Measurements from ENCODE around the gene GPR146. TPM values are rescaled to one million over a fixed set of nuclear protein-coding genes. Genes with fewer than 3 reads are reported as not detected.

The GPR146 gene
- total and polyA plus RNA-seq, 9 of the 15 experiments (the other 6 are each of a cell fraction or from before 2014, with no cell fraction given): 0.22 to 3.6 (median 0.64) TPM; not detected in 2

- TF ChIP-seq VEZF1 (CRISPR knock-in tag; IDR thresholded peaks at IDR 0.05) (peak; percentile 44; the same call in 1 of the 2 replicates), GATA2 (CRISPR knock-in tag; IDR thresholded peaks at IDR 0.05) (0 out of 2 replicates have a peak, but pooled peaks have one; percentile 40), HDAC3 (IDR thresholded peaks at IDR 0.05; ENCODE audit: borderline replicate concordance, partially characterized antibody) (no peak)
Observed at GRCh38 chr7:1058821-1059199, 14.5 kb downstream of the GPR146 start (continued).

DNA sequence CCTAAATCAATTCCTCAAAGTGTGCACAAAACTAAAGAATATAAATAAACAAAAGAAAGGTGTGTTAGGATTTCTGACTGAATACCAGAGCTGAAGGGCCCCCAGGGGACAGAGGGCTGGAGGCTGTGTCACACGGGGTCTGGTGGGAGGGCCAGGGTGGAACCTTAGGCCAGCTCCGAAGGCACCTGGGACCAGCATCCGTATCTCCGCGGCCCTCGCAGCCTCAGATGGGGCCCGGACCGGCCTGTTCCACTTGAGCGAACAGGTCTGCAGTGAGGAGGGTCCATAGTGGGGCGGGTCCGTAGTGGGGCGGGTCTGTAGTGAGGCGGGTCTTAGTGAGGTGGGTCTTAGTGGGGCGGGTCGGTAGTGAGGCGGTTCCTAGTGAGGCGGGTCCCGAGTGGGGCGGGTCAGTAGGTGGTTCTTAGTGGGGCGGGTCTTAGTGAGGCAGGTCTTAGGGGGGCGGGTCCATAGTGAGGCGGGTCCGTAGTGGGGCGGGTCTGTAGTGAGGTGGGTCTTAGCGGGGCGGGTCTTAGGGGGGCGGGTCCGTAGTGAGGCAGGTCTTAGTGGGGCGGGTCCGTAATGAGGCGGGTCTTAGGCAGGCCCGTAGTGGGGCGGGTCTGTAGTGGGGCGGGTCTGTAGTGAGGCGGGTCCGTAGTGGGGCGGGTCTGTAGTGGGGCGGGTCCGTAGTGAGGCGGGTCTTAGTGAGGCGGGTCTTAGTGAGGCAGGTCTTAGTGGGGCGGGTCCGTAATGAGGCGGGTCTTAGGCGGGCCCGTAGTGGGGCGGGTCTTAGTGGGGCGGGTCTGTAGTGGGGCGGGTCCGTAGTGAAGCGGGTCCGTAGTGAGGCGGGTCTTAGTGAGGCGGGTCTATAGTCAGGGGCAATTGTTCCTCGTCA lies 15.1 kb downstream of the GPR146 start:
- FAIRE-seq (peak; percentile 78), ATAC-seq (peak; percentile 90), DNase-seq (ENCODE audit: extremely low read depth in 1 of 4, low spot score in 3 of 4) (peak; percentile 89 to 94 (median 93))
- in situ Hi-C loops (cut with MboI): loop anchor here (5.0 kb wide), 1 partner anchor 62 kb away; no protein-coding TSS in a partner anchor
- Histone ChIP-seq H3K4me3 (peak overlapping the region; percentile 14; the same call in 1 of the 2 replicates), H2AFZ (ENCODE audit: low read depth, low read length) (no peak overlapping the region), H3K9me3 (replicated peaks; ENCODE audit: control insufficient read depth, insufficient read depth, low read depth, low read length) (no peaks in the 10 kb centered on the region), H3K27me3 (ENCODE audit: control insufficient read depth in 2 of 2, insufficient read depth in 2 of 2, low read length in 2 of 2) (no peaks in the 10 kb centered on the region), H3K4me1 (replicated peaks in 1 of 2; ENCODE audit: control insufficient read depth in 2 of 2, insufficient read depth in 2 of 2, low read length in 2 of 2) (peaks cover 32 to 81% of the 10 kb centered on the region in 2 experiments), H3K27ac (ENCODE audit: extremely low read depth, low read depth, low read length) (peak overlapping the region; percentile 16; the same call in 2 of the 3 replicates), H3K9me1 (ENCODE audit: control insufficient read depth, insufficient read depth, low read length) (peaks cover 3% of the 10 kb centered on the region), H3K4me2 (ENCODE audit: insufficient read depth, low read length) (peak overlapping the region; percentile 74; the same call in 1 of the 2 replicates), H3K36me3 (ENCODE audit: control insufficient read depth, insufficient read depth, low read length) (peaks cover 6% of the 10 kb centered on the region; the same call in 1 of the 3 replicates), H4K20me1 (replicated peaks; ENCODE audit: control insufficient read depth, insufficient read depth, low read length) (0 out of 2 replicates have a peak, but pooled peaks cover 3% of the 10 kb centered on the region), H3K9ac (ENCODE audit: insufficient read depth in 1 of 2, low read depth in 2 of 2, low read length in 2 of 2) (peak overlapping the region in 1 of 2 experiments; percentile 87; a peak in 1 of 4 replicates), H3K79me2 (ENCODE audit: control insufficient read depth, insufficient read depth, low read length) (peaks cover 10% of the 10 kb centered on the region; the same call in 1 of the 3 replicates)
- no TSS peak for BruUV-seq (replicated peaks)
- POLR2A ChIA-PET: interaction anchor here (0.6 to 1.5 kb wide), 6 partner anchors 12 to 31 kb away, joined by 3 to 5 read pairs (median 3); no protein-coding TSS in a partner anchor
- CTCF ChIA-PET (ENCODE audit: low intra/inter-chr PET ratio): interaction anchor here (0.9 to 1.4 kb wide), 2 partner anchors 66 kb away, joined by 3 to 6 read pairs; no protein-coding TSS in a partner anchor
- intact Hi-C loops (cut with micrococcal nuclease): no loop called here
- 5% methylated on average over 29 of the region's 55 CpGs for WGBS (ENCODE audit: insufficient coverage, low coverage, missing lambda C conversion rate)
- no peak for TF ChIP-seq ZNF696 (CRISPR knock-in tag; conservative IDR thresholded peaks at IDR 0.05)
- TF ChIP-seq ZEB2 (IDR thresholded peaks at IDR 0.05): peak; percentile 80
- TF ChIP-seq FOXK2 (conservative IDR thresholded peaks at IDR 0.05 in 1 of 2, IDR thresholded peaks at IDR 0.05 in 1 of 2; ENCODE audit: low read depth in 2 of 2): no peak
- TF ChIP-seq SP2 (IDR thresholded peaks at IDR 0.05; ENCODE audit: extremely low read depth, low read depth, low read length, poor library complexity, severe bottlenecking): no peak
- TF ChIP-seq NELFE (IDR thresholded peaks at IDR 0.05; ENCODE audit: insufficient read depth, insufficient read length): no peak
- no peak for TF ChIP-seq HNRNPLL (IDR thresholded peaks at IDR 0.05; ENCODE audit: low read depth, low read length, poor library complexity, severe bottlenecking)
- no peak for TF ChIP-seq MTA1 (IDR thresholded peaks at IDR 0.05; ENCODE audit: borderline replicate concordance)
- no peak for TF ChIP-seq LCOR (CRISPR knock-in tag; IDR thresholded peaks at IDR 0.05)
- TF ChIP-seq BRD9 (IDR thresholded peaks at IDR 0.05; ENCODE audit: low read depth, partially characterized antibody): no peak
- TF ChIP-seq PRDM10 (IDR thresholded peaks at IDR 0.05; ENCODE audit: partially characterized antibody): no peak
- TF ChIP-seq SP1 (CRISPR knock-in tag; IDR thresholded peaks at IDR 0.05): peak; percentile 23; the same call in 1 of the 2 replicates
